HUDEP-2 (cell line): ENCODE results near the gene ATP6V1G3.
A peak's percentile ranks its signal among the peaks of the same experiment; 100 is the strongest.
"Not testable (repeated sequence)": the region's sequence is repeated elsewhere in the genome, so short reads cannot be mapped to it uniquely, and the experiment has no call there.

Experiments
- DNase-seq, 76 experiments: peaks; one replicate each; lab custom pipeline; 2025; ENCODE audit not compliant: unreplicated experiment in 76 of 76; lab: John Stamatoyannopoulos, UW

ATP6V1G3 gene, protein sequence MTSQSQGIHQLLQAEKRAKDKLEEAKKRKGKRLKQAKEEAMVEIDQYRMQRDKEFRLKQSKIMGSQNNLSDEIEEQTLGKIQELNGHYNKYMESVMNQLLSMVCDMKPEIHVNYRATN

GRCh38 chr1:198540580-198540979 is at the start of gene ATP6V1G3:
Gene ATP6V1G3, minus strand, starts transcription at chr1:198540680. Its CDS starts 30 bp downstream, at chr1:198540650.
- no peak for DNase-seq

DNA sequence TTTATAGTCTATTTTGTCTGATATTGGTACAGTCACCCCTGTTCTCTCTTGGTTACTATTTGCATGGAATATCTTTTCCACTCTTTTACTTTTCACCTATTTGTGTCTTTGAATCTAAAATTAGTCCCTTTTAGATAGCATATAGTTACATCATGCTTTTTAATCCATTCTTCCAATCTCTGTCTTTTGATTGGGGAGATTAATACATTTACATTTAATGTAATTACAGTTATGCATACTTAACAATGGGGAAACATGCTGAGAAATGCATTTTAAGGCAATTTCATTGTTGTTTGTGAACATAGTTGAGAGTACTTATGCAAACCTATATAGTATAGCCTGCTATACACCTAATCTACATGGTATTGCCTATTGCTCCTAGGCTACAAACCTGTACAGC is 48.4 kb upstream of the ATP6V1G3 start:
- no peak for DNase-seq

- no peak for DNase-seq
These were observed 43.7 kb upstream of the ATP6V1G3 start for GRCh38 chr1:198584163-198584562.

- DNase-seq = not testable (repeated sequence)
These were observed 42.8 kb upstream of the ATP6V1G3 start for GRCh38 chr1:198583209-198583802.

GRCh38 chr1:198577444-198577843 is 37.0 kb upstream of the ATP6V1G3 start:
- no peak for DNase-seq

DNA sequence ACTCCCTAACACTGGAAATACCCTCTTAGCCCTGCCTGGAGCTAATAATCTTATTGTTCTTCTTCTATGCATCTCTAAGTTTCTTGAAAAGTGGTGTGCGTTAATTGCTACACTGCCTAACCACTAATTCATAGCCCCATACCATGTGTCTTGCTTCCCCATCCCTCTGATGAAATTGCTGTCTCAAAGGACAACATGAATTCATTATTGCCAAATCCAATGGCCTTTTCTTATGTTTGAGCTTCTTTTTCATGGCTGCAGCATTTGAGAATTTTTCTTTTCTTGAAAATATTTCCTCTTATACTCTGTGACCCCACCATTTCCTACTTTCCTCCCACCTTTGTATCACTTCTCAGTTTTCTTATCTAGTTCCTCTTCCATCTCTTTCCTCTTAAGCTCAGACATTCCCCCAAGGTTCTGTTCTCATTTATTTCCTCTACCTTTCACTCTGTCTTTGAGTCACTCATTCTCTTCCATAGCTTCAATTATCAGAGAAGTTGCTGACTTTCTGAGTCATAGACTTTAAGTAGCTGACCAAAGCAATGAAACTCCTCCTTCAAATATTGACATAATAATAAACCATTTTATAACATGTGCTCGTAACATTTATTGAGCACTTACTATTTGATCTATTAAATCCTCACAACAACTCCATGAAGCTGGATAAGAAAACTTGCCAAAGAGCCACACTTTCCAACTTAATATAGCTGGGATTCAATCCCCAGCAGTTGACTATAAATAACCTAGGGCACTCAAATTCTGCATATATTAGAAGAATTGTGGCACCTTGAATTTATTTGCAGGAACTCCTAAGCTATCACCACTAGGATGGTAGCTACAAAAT is 35.5 kb upstream of the ATP6V1G3 start:
- no peak for DNase-seq

DNA sequence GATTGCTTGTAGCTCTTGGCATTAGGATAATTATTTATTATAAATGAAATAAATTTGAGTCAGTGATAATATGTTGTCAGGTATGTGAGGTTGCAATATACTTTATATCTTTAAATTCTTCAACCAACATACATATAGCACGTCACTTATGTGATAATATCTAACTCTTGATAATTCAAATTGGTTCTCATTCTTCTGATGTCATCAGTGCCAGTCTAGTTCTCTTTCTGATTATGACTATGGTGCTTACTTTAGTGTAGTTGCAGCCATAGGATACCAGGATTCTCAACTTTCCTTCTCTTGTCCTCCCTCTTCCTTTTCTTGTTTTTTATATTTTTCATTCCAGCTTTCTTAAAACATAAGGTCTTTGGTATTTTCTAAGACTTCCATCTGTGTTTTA is 34.8 kb upstream of the ATP6V1G3 start:
- no peak for DNase-seq

GRCh38 chr1:198574325-198574724 is 33.8 kb upstream of the ATP6V1G3 start:
- DNase-seq = no peak

DNA sequence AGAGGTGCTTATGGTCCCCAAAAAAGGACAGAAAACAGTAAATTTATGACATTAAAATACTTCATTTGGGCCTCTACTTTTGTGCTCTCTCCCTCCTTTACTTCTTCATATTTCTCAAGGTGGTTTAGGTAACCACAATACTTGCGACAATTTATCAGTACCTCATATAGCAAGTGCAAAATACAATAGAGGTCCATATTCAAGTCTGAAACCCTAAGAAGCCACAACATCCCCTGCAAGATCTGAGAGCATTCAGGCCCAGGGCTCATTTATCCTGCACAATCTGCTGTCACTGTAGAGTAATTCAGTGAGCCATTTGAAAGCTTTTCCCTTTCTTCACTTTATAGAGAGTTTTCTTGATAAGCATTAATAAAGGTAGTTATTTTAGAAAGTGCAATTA is 24.2 kb upstream of the ATP6V1G3 start:
- DNase-seq = no peak

DNA sequence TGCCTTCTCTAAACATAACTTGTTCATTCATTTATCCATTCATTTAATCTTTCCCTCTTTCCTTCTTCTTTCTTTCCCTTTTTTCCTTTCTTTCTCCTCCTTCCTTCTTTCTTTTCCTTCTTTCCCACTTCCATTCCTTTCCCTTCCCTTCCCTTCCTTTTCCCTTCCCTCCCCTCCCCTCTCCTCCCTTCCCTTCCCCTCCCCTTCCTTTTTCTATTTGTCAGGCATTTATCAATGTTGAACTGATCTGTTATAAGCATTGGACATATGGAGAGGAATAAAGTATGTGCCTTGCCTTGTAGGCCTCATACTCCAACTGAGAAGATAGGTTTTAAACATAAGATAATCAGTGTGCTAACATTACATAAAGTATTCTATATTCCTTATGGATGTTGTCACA is 23.7 kb upstream of the ATP6V1G3 start:
- DNase-seq = no peak

DNA sequence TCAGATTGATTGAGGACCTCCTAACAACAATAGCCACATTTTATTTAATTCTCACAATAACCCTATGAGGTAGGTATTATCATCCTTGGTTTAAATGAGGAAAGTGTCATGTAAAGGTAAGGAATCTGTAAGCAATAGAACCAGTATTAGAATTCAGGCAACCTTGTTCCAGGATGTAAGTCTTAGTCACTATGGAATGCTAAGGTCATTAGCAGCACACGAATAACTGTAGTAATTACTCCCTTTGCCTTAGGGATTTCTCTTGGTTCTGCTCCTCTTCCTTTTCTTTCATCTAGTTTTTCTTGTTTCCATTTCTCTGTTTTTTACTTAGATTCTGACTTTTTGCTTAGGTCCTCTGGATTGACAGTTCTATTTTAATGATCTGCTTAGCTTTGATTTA is 23.1 kb upstream of the ATP6V1G3 start:
- DNase-seq = no peak

GRCh38 chr1:198560161-198560560 is 19.7 kb upstream of the ATP6V1G3 start:
- DNase-seq = peak in 10 of 76 experiments; percentile 2 to 16 (median 6)

GRCh38 chr1:198559362-198559761 is 18.9 kb upstream of the ATP6V1G3 start:
- DNase-seq = no peak

DNA sequence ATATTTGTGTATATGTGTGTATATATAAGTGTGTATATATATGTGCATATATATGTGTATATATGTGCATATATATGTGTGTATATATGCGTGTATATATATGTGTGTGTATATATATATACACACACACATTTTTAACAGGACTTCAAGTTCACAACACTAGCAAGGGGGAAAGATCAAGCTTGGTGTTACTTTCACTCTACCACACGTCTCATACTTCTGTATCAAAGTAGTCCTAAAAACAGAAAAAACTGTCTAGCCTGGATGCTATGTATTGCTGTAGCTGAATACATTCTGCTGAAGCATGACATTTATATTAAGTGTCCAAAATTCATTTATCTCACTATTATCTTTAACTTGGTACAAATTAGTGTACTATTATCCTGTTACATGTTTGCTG is 17.9 kb upstream of the ATP6V1G3 start:
- no peak for DNase-seq

DNA sequence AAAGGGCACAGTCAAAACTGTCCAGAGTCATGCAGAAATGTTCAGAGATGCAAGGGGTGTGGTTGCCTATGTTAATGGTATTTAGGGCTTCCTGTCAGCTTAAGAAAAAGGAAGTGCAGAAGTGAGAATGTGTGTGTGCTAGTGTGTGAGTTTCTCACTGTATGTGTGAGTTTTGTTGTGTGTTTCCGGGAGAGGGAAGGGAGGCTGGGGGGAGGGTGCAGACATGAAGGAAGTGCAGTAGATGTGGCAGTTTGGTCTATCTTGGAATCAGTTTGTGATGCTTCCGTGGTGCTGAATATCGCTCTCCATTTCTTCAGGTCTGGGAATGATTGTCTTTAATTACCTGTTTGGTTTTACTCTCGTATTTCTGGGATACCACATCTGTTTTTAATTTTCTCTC is 16.5 kb upstream of the ATP6V1G3 start:
- peak in 2 of 76 experiments; percentile 7 to 12 for DNase-seq

- DNase-seq = no peak
These were observed 12.4 kb upstream of the ATP6V1G3 start for GRCh38 chr1:198552668-198553416.

- no peak for DNase-seq
These were observed 10.6 kb upstream of the ATP6V1G3 start for GRCh38 chr1:198550941-198551524.

DNA sequence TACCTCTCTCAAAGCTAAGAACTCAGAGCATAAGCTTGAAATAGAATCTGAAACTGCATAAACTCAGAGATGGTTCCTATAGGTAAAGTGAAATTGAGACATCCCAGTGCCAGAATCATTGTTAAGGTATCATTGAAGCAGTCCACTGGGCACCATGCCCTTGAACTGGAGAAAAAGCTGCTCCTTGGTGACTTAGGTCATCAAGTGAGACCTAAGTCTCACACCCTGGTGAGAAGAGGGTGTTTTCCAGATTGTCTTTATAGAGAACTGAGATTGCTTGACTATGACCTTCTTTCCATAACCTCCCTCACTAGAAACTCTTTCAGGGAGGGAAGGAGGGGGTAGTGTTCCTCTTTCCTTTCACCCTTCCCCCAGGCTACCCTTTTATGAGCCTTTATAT is 9.4 kb upstream of the ATP6V1G3 start:
- no peak for DNase-seq

DNA sequence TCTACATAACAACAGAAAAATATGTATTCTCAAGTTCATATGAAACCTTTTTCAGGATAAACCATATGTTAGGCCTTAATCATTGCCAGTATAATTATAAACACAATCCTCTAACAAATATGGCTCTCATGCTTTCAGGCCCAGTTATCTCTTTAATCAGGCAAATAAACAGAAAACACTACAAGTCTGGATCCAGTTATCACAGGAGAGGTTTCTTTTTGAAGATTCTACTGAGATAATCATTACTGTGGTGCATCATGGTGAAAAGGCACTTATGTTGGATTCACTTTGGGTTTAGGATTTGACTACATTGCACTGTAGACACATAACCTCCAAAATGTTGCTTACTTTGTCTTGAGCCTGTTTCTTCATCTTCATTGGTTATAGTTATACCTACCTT is 8.4 kb upstream of the ATP6V1G3 start:
- no peak for DNase-seq

- no peak for DNase-seq
These were observed 4.7 kb upstream of the ATP6V1G3 start for GRCh38 chr1:198545156-198545555.

DNA sequence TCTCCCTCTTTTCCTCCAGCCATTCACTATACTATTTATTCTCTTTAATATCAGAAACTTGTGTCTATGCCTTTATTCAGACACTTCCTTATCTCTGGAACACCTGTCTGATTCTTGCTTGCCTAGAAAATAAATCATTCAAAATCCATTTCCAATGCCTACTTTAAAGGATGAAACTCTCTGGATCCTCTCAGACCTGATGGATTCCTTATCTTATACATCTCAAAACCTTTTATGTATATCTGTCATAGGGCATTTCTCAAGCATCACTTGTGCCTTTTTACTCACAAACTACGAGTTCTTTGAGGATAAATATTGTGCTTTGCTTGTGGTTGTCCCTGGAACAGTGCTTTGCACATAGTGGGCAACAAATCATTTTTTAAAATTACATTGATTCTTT is 3.8 kb upstream of the ATP6V1G3 start:
- no peak for DNase-seq
